Measurements from ENCODE around the gene RNF151.
A peak's percentile ranks its signal among the peaks of the same experiment; 100 is the strongest.
"Not testable (repeated sequence)": the region's sequence is repeated elsewhere in the genome, so short reads cannot be mapped to it uniquely, and the experiment has no call there.

The RNF151 gene

GRCh38 chr16:1939833-1940232 lies 26.8 kb upstream of the RNF151 start:
- DNase-seq, result not testable (repeated sequence)

- no peak for DNase-seq
Measured at GRCh38 chr16:1940273-1941161, 26.1 kb upstream of the RNF151 start.

DNA sequence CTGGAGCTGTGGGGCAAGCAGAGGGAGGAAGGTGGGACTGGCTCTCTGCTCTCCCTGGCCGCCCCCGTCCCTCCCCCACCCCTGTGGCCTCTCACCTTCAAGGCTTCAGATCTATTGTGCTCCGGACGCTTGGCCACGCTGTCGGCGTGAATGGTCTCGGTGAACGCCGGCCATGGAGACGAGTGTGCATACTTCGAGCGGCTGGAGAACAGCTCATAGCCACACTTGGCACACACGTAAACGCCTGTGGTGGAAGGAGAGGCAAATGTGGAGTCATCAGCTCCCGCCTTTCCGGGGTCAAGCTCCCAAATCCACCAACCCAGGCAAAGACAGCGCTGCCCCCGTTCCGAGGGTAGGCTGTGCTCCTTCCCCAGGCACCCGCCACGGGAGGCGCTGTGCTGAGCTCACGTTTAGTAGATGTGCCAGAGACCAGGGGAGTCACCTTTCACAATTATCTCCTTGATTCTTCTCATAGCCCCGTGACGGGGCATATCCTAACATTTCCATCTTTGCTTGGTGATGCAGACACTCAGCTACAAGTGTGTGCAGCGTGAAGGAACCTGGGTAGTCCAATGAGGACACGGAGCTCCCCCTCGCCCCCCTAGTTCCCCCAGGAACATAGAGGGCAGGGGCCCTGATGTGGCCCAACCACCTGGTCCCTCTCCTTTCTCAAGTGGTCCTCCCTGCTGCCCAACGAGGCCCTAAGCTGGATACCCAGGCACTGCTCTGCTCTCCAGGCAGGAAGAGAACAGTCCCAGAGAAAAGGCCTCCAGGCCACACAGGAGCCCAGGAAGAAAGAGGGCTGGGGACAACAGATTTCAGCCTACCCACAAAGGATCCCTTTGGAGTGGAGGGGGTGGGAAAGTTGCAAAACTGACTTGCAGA lies 25.3 kb upstream of the RNF151 start:
- DNase-seq, result no peak

DNA sequence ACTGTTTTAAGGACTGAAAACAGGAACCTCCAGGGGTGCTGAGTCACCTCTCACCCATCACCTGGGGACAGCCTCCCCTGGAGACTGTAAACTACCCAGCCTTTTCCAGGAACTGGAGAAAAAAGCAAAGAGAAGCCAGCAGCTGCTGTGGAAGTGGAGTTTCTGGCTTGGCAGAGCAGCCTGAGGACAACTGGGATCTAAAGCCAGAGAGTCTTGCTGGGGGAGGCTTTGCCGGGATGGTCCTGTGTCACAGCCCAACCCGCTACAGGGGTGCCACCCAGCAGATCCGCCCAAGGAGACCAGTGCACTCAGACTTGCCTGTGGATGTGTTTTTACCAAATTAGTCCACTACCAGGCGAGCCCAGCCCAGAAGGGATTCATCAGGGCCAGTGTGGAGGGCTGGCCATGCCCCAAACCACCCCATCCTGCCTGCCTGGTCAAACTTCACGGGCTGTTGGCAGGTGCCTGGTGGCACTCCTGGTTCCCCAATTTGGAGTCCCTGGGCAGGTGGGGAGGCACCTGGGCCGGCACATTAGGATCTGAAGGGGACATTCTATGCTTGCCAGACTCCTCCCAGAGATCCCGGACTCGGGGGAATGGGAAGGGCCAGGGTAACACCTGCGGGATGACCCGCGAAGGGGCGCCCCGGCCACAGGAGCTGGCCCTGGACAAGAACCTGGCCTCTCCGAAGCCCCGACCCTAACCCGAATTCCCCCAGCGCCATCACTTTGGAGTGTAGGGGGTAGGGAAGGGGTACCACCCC lies 24.4 kb upstream of the RNF151 start:
- DNase-seq, result peak; percentile 41

GRCh38 chr16:1942810-1943726 lies 23.6 kb upstream of the RNF151 start, which contains the start of gene MSRB1:
Gene MSRB1, minus strand, starts transcription at chr16:1943199. Its CDS starts 43 bp downstream, at chr16:1943156.
- DNase-seq, result peak; percentile 100

DNA sequence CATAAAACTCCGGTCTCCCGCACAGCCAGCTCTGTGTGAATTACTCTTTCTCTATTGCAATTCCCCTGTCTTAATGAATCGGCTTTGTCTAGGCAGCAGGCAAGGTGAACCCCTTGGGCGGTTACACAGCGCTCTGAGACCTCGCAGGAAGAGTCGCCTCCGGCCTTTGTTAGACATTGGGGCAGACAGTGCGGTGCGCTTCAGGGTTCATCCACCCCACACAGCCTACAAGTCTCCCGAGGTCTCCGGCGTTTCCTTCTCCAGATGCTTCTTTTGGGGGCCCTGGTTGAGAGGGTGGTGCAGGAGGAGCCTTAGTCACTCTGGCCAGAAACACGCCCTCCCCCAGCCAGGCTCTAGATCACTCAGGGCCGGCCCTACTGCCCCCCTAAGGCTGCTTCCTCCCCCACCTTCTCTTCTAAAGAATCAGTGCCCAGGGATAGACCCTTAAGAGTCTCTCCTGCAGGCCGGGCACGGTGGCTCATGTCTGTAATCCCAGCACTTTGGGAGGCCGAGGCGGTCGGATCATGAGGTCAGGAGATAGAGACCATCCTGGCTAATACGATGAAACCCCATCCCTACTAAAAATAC lies 21.9 kb upstream of the RNF151 start:
- DNase-seq, result no peak

DNA sequence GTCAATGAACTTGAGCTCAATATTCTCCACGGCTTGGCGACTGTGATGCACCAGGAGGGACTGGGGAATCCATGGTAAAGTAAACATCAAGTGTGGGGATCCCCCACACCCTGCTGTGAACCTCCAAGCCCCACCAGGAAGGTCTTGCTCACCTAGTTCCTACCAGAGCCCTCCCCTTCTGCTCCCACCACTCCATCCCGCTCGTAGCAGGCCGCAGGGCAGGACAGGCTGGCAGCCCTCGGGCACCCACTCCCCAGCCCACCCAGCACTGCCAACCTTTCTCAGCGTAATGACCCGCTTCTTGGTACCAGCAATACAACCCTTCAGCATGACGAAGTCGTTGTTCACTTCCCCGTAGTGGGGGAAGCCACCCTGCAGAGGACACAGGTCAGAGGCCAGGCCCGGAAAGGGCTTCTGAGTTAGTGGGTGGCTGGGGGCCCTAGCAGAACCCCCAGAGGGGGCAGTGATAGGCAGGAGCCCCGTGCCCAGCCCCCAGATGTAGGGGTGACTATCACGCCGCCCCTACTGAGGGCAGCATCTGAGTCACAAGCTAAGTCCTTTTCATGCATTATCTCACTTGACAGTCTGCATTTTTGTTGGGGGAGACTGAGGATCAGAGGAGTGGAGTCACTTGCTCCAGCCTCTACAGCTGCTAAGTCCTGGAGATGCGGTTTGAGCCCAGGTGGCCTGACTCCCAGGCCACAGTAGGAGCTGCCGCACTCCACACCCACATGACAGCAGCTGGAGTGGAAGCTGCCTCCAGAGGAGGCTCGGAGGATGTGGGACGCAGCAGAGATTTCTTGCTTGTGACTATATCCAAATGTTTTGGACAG lies 20.9 kb upstream of the RNF151 start:
- no peak for DNase-seq

GRCh38 chr16:1946495-1947368 lies 19.9 kb upstream of the RNF151 start:
- no peak for DNase-seq

DNA sequence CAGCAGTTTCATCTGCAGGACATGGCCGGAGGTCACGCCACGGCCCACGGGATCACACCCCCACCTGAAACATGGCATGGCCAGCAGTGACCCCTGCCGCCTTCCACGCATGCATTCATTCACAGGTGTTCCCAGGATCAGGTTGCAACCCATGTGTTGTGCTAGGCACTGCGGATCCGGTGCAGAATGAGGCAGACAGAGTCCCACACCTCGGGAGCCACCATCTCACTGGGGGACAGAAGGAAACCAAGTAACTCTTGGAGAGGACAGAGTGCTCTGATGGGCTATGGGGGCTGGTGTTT lies 19.3 kb upstream of the RNF151 start:
- DNase-seq, result no peak

GRCh38 chr16:1949507-1949906 lies 17.1 kb upstream of the RNF151 start:
- no peak for DNase-seq

GRCh38 chr16:1950047-1950446 lies 16.6 kb upstream of the RNF151 start:
- no peak for DNase-seq

DNA sequence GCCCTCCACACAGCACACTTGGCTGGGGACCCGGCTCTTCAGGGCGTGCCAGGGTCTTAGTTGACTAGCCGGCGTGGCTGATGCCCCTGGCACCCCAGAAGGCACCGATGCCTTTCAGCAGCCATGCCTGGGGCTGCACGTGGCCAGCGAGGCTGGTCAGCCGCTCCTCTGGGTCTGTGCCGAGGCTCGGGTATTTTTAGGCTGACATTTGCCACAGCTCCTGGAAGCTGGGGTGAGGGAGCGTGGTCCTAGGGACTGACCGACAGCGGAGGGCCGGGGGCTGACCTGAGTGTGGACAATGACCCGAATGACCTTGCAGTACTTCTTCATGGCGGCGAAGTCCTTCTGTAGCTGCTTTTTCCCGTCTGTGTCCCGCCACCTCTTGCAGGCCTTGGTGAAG lies 16.1 kb upstream of the RNF151 start:
- no peak for DNase-seq

- no peak for DNase-seq
Measured at GRCh38 chr16:1953734-1954133, 12.9 kb upstream of the RNF151 start.

GRCh38 chr16:1957434-1958142 lies 9.1 kb upstream of the RNF151 start:
- not testable (repeated sequence) for DNase-seq

GRCh38 chr16:1958143-1958491 lies 8.5 kb upstream of the RNF151 start:
- DNase-seq, result not testable (repeated sequence)

DNA sequence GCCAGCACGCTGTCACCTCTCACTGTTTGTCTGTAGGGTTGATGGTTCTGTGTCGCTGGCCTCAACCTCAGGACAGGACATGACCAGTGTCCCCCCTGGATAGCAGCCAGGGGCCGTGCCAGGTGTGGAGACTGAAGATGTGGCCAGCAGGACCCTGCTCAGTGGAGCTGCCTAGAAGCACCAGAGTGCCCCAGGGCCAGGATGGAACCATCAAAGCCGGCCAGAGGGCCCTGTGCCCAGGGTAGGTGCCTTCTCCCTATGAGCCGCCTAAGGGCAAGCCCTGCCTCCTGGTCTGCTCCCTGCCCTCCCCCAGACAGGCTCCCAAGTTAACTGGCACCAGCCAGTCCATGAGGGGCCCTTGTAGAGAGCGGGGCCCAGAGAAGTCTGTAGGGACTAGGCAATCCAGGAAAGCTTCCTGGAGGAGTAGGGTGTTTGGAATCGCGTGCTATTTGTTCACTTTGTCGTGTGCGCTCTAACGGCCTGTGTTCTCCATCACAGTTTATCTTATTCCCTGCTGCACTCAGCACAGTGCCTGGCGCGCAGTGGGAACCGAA lies 7.9 kb upstream of the RNF151 start:
- no peak for DNase-seq

DNA sequence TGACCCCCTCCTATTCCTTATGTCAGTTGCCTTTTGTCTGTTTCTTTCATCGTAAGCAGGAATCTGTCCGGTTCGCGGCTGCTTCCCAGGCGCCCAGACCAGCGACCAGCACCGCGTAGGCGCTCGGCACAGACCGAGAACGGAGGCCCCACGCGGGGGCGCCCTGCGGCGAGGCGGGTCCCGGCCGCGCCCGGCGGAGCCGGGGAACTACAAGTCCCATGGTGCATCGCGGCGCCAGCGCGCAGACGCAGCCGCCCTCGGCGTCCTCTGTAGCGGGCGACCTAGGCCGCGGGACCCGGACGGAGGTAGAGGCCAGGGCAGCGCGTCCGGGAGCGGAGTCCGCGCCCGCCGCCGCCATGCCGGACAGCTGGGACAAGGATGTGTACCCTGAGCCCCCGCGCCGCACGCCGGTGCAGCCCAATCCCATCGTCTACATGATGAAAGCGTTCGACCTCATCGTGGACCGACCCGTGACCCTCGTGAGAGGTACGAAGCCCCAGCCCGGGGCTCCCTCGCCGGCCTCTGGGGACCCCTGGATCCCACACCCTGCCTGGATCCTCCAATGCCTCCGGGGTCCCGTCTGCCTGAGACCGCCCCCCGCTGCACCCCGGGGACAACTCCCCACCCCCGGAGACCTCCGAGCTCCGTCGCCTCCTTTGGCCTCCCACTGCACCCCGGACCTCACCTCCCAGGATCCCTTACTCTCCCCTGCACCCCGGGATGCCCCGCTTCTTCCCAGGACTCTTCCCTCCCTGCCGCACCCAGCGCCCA lies 7.2 kb upstream of the RNF151 start, which contains the start of gene NDUFB10:
NDUFB10 (plus strand) TSS at position 270 of the 771 bp plus-strand sequence; CDS start at position 357, 87 bp downstream.
- DNase-seq, result peak; percentile 95
